ENCODE data around the gene GRM5. TPM values are rescaled to one million over a fixed set of nuclear protein-coding genes. Genes with fewer than 3 reads are reported as not detected.
A peak's percentile ranks its signal among the peaks of the same experiment; 100 is the strongest.
"Not testable (repeated sequence)": the region's sequence is repeated elsewhere in the genome, so short reads cannot be mapped to it uniquely, and the experiment has no call there.

GRM5 gene
- total RNA-seq, 1 experiment from 2014 or later = 8.3 TPM

DNA sequence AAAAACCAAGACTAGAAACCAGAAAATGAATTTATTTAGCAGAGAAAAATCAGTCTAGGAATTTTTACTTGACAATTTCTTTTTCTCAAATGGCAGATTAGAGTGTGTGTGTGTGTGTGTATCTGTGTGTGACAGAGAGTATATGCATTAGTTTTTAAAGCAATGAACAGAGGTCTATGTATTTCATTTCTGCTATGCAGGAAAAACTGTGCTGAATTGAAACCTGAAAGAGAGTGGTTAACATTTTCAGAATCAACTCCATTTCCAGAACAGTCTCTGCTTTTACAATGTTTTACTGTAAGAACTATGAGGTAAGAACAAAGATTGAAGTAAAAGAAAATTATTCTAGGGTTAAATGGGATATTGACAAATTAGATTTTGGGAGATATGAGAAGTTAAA lies 114.8 kb downstream of the GRM5 start:
- Mint-ChIP-seq H3K4me3 (ENCODE audit: low read depth, unreplicated experiment) (no peak overlapping the region), H3K9me3 (ENCODE audit: low read depth, unreplicated experiment) (no peaks in the 10 kb centered on the region), H3K27ac (ENCODE audit: unreplicated experiment) (no peak overlapping the region), H3K27me3 (ENCODE audit: unreplicated experiment) (no peaks in the 10 kb centered on the region), H3K4me1 (ENCODE audit: low read depth, unreplicated experiment) (no peaks in the 10 kb centered on the region), H3K36me3 (ENCODE audit: insufficient read depth, unreplicated experiment) (no peaks in the 10 kb centered on the region)
- no peak for DNase-seq
- TF ChIP-seq, protein P1, sequence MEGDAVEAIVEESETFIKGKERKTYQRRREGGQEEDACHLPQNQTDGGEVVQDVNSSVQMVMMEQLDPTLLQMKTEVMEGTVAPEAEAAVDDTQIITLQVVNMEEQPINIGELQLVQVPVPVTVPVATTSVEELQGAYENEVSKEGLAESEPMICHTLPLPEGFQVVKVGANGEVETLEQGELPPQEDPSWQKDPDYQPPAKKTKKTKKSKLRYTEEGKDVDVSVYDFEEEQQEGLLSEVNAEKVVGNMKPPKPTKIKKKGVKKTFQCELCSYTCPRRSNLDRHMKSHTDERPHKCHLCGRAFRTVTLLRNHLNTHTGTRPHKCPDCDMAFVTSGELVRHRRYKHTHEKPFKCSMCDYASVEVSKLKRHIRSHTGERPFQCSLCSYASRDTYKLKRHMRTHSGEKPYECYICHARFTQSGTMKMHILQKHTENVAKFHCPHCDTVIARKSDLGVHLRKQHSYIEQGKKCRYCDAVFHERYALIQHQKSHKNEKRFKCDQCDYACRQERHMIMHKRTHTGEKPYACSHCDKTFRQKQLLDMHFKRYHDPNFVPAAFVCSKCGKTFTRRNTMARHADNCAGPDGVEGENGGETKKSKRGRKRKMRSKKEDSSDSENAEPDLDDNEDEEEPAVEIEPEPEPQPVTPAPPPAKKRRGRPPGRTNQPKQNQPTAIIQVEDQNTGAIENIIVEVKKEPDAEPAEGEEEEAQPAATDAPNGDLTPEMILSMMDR (IDR thresholded peaks at IDR 0.05; ENCODE audit: unreplicated experiment) = no peak
- CTCF ChIA-PET = no interaction called here
- intact Hi-C loops (cut with micrococcal nuclease; ENCODE audit: unreplicated experiment) = no loop called here
- no TSS peak for BruUV-seq (replicated peaks)

DNA sequence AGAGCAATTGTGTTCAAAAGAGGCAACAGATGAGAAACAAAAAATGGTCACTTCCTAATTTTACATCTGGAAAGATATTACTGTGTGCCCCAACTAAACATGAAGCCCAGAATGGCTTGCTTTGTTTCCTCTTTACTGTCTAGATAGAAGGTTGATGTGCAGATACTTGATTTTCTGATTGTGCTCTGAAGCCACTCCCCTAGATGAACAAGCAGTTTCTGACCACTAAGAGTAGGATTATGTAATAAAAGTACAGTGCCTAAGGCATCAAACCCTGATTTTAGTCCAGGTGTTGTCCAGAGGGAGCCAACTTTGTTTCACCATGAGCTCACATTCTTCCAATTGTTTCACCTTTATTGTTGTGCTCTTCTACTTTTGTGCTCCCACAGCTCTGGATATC lies 116.9 kb downstream of the GRM5 start:
- H3K27ac Mint-ChIP-seq (ENCODE audit: unreplicated experiment); DNase-seq; H3K27me3 Mint-ChIP-seq (ENCODE audit: unreplicated experiment); CTCF ChIA-PET; H3K9me3 Mint-ChIP-seq (ENCODE audit: low read depth, unreplicated experiment); BruUV-seq (replicated peaks); H3K36me3 Mint-ChIP-seq (ENCODE audit: insufficient read depth, unreplicated experiment); intact Hi-C loops (cut with micrococcal nuclease; ENCODE audit: unreplicated experiment); H3K4me1 Mint-ChIP-seq (ENCODE audit: low read depth, unreplicated experiment); H3K4me3 Mint-ChIP-seq (ENCODE audit: low read depth, unreplicated experiment): not testable (repeated sequence)

DNA sequence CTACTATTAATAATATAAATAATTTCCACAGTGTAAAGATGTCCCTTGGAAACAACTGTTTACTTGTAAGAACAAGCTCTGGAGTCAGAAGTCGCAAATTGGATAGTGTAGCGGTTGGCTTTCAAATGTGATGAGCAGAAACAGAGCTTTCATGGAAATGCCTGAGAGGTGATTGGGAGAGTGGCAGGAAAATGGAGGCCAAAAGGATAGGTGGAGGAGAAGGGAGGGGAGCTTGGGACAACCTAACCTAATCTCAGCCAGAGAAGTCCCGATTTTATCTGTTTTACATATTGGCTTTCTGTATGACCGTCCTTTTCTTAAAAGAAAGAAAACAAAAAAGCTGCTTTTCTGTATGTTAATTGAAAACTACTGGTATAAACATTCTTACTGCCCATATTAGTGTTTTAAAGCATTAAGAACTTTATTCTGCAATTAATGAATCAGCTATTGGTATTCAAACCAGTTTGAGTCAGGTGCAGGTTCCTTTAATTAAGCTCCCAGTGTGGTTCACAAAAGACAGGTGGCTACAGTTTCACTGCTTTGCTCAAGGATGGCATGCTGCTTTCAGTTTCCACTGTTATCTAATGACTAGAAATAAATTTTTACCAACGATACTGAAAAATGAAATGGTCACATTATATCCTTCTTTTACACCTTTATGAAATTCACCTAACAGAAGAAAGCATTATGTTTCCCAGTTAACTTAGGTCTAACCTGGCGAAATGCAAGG lies 117.8 kb downstream of the GRM5 start:
- H3K27me3 Mint-ChIP-seq (ENCODE audit: unreplicated experiment); DNase-seq; H3K27ac Mint-ChIP-seq (ENCODE audit: unreplicated experiment); BruUV-seq (replicated peaks); H3K4me3 Mint-ChIP-seq (ENCODE audit: low read depth, unreplicated experiment); H3K4me1 Mint-ChIP-seq (ENCODE audit: low read depth, unreplicated experiment); H3K9me3 Mint-ChIP-seq (ENCODE audit: low read depth, unreplicated experiment); CTCF ChIA-PET; H3K36me3 Mint-ChIP-seq (ENCODE audit: insufficient read depth, unreplicated experiment); intact Hi-C loops (cut with micrococcal nuclease; ENCODE audit: unreplicated experiment): not testable (repeated sequence)

DNA sequence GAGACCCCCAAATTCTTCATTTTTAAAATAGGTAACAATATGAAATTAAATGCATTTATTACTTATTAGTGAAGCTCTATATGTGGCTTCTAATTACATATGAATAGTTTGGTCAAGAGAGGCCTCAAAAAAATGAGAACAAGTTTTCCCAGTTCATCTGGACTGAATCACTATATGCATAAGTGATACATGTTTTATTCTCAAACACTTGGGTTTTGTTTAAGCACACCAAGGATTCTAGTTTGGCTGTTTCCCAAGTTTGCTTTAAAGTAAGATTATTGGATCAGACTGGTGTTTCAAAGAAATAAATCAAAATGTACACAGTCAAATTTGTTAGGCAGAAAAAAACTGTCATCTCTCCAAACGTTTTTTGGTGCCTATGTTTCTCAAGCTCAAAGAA lies 136.1 kb downstream of the GRM5 start:
- BruUV-seq (replicated peaks); H3K9me3 Mint-ChIP-seq (ENCODE audit: low read depth, unreplicated experiment); CTCF ChIA-PET; intact Hi-C loops (cut with micrococcal nuclease; ENCODE audit: unreplicated experiment); H3K4me1 Mint-ChIP-seq (ENCODE audit: low read depth, unreplicated experiment); H3K36me3 Mint-ChIP-seq (ENCODE audit: insufficient read depth, unreplicated experiment); H3K27me3 Mint-ChIP-seq (ENCODE audit: unreplicated experiment); H3K4me3 Mint-ChIP-seq (ENCODE audit: low read depth, unreplicated experiment); H3K27ac Mint-ChIP-seq (ENCODE audit: unreplicated experiment); DNase-seq: not testable (repeated sequence)

- not testable (repeated sequence) for H3K27me3 Mint-ChIP-seq (ENCODE audit: unreplicated experiment); BruUV-seq (replicated peaks); H3K27ac Mint-ChIP-seq (ENCODE audit: unreplicated experiment); H3K36me3 Mint-ChIP-seq (ENCODE audit: insufficient read depth, unreplicated experiment); H3K4me3 Mint-ChIP-seq (ENCODE audit: low read depth, unreplicated experiment); H3K4me1 Mint-ChIP-seq (ENCODE audit: low read depth, unreplicated experiment); H3K9me3 Mint-ChIP-seq (ENCODE audit: low read depth, unreplicated experiment)
- peak; percentile 26 for DNase-seq
- CTCF ChIA-PET = interaction anchor here (0.7 kb wide), 1 partner anchor 381 kb away, joined by 3 read pairs; no protein-coding TSS in a partner anchor
- intact Hi-C loops (cut with micrococcal nuclease; ENCODE audit: unreplicated experiment) = loop anchor here (10.0 kb wide), 1 partner anchor 362 kb away; no protein-coding TSS in a partner anchor
These were observed 148.7 kb downstream of the GRM5 start for GRCh38 chr11:88917065-88917464.

- DNase-seq = no peak
- no TSS peak for BruUV-seq (replicated peaks)
- no peaks in the 10 kb centered on the region for H3K36me3 Mint-ChIP-seq (ENCODE audit: insufficient read depth, unreplicated experiment)
- intact Hi-C loops (cut with micrococcal nuclease; ENCODE audit: unreplicated experiment) = no loop called here
- H3K4me3 Mint-ChIP-seq (ENCODE audit: low read depth, unreplicated experiment) = no peak overlapping the region
- H3K9me3 Mint-ChIP-seq (ENCODE audit: low read depth, unreplicated experiment) = no peaks in the 10 kb centered on the region
- CTCF ChIA-PET = no interaction called here
- no peaks in the 10 kb centered on the region for H3K4me1 Mint-ChIP-seq (ENCODE audit: low read depth, unreplicated experiment)
- no peak overlapping the region for H3K27ac Mint-ChIP-seq (ENCODE audit: unreplicated experiment)
- H3K27me3 Mint-ChIP-seq (ENCODE audit: unreplicated experiment) = no peaks in the 10 kb centered on the region
- TF ChIP-seq, protein P1 (IDR thresholded peaks at IDR 0.05; ENCODE audit: unreplicated experiment) = no peak
These were observed 156.3 kb downstream of the GRM5 start for GRCh38 chr11:88909500-88909899.

- DNase-seq; H3K27ac Mint-ChIP-seq (ENCODE audit: unreplicated experiment); H3K4me1 Mint-ChIP-seq (ENCODE audit: low read depth, unreplicated experiment); CTCF ChIA-PET; intact Hi-C loops (cut with micrococcal nuclease; ENCODE audit: unreplicated experiment); BruUV-seq (replicated peaks); H3K4me3 Mint-ChIP-seq (ENCODE audit: low read depth, unreplicated experiment); H3K9me3 Mint-ChIP-seq (ENCODE audit: low read depth, unreplicated experiment); H3K27me3 Mint-ChIP-seq (ENCODE audit: unreplicated experiment); H3K36me3 Mint-ChIP-seq (ENCODE audit: insufficient read depth, unreplicated experiment): not testable (repeated sequence)
These were observed 164.3 kb downstream of the GRM5 start for GRCh38 chr11:88901436-88901835.

GRCh38 chr11:88888855-88889254 lies 176.9 kb downstream of the GRM5 start:
- H3K36me3 Mint-ChIP-seq (ENCODE audit: insufficient read depth, unreplicated experiment); H3K27me3 Mint-ChIP-seq (ENCODE audit: unreplicated experiment); DNase-seq; H3K9me3 Mint-ChIP-seq (ENCODE audit: low read depth, unreplicated experiment); intact Hi-C loops (cut with micrococcal nuclease; ENCODE audit: unreplicated experiment); CTCF ChIA-PET; H3K4me3 Mint-ChIP-seq (ENCODE audit: low read depth, unreplicated experiment); H3K27ac Mint-ChIP-seq (ENCODE audit: unreplicated experiment); BruUV-seq (replicated peaks); H3K4me1 Mint-ChIP-seq (ENCODE audit: low read depth, unreplicated experiment): not testable (repeated sequence)

Measured in Calu3 (cell line).